ENCODE results near the gene UBE2C.
A peak's percentile ranks its signal among the peaks of the same experiment; 100 is the strongest.

The UBE2C gene

GRCh38 chr20:45841407-45842129 lies 29.1 kb downstream of the UBE2C start:
- no peak overlapping the region for H3K4me3 ChIP-seq (ENCODE audit: low read length)
- no peak for DNase-seq (ENCODE audit: low read depth)
- TF ChIP-seq, protein P1, sequence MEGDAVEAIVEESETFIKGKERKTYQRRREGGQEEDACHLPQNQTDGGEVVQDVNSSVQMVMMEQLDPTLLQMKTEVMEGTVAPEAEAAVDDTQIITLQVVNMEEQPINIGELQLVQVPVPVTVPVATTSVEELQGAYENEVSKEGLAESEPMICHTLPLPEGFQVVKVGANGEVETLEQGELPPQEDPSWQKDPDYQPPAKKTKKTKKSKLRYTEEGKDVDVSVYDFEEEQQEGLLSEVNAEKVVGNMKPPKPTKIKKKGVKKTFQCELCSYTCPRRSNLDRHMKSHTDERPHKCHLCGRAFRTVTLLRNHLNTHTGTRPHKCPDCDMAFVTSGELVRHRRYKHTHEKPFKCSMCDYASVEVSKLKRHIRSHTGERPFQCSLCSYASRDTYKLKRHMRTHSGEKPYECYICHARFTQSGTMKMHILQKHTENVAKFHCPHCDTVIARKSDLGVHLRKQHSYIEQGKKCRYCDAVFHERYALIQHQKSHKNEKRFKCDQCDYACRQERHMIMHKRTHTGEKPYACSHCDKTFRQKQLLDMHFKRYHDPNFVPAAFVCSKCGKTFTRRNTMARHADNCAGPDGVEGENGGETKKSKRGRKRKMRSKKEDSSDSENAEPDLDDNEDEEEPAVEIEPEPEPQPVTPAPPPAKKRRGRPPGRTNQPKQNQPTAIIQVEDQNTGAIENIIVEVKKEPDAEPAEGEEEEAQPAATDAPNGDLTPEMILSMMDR (conservative IDR thresholded peaks at IDR 0.05; ENCODE audit: low read length) = no peak

DNA sequence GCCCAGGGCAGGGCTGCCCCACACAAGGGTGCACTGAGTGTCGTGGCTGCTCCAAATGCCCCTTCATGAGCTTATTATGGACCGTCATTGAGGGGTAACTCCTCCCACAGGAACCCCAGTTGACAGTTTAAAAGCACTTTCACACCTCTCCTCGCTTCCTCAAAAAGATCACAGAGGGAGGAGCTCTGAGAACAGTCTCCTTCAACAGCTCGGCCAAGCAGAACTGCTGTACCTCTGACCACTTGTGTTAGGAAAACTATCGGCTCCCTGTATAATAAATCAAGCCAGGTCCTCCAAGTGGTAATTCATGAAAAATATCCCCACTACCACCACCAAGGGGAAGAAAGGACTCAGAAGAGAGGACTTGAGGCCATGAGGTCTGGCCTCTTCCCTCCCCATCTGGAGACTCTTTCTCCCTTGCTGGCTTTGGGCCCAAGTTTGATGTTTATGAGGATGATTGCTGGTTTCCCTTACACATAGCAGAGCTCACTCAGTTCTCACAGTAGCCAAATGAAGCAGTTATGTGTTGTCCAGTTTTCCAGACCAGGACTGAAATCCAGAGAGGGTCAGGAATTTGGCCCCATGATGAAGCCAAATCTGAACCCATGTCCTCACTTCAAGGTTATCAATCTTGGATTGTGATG lies 29.8 kb downstream of the UBE2C start:
- peak; percentile 83 for DNase-seq (ENCODE audit: low read depth)

GRCh38 chr20:45843506-45843905 lies 31.1 kb downstream of the UBE2C start:
- TF ChIP-seq, protein P1 (conservative IDR thresholded peaks at IDR 0.05; ENCODE audit: low read length) = no peak
- H3K4me3 ChIP-seq (ENCODE audit: low read length) = no peak overlapping the region
- DNase-seq (ENCODE audit: low read depth) = no peak

More for the DNA sequence above, 29.8 kb downstream of the UBE2C start:
- TF ChIP-seq, protein P1 (conservative IDR thresholded peaks at IDR 0.05; ENCODE audit: low read length) = no peak; the same call in 1 of the 2 replicates
- no peak overlapping the region for H3K4me3 ChIP-seq (ENCODE audit: low read length)

- H3K4me3 ChIP-seq (ENCODE audit: low read length) = no peak overlapping the region
- TF ChIP-seq, protein P1 (conservative IDR thresholded peaks at IDR 0.05; ENCODE audit: low read length) = no peak
- no peak for DNase-seq (ENCODE audit: low read depth)
Measured at GRCh38 chr20:45845452-45845851, 33.0 kb downstream of the UBE2C start.

GRCh38 chr20:45848421-45848820 lies 36.0 kb downstream of the UBE2C start:
- TF ChIP-seq, protein P1 (conservative IDR thresholded peaks at IDR 0.05; ENCODE audit: low read length) = no peak
- H3K4me3 ChIP-seq (ENCODE audit: low read length) = no peak overlapping the region
- no peak for DNase-seq (ENCODE audit: low read depth)

DNA sequence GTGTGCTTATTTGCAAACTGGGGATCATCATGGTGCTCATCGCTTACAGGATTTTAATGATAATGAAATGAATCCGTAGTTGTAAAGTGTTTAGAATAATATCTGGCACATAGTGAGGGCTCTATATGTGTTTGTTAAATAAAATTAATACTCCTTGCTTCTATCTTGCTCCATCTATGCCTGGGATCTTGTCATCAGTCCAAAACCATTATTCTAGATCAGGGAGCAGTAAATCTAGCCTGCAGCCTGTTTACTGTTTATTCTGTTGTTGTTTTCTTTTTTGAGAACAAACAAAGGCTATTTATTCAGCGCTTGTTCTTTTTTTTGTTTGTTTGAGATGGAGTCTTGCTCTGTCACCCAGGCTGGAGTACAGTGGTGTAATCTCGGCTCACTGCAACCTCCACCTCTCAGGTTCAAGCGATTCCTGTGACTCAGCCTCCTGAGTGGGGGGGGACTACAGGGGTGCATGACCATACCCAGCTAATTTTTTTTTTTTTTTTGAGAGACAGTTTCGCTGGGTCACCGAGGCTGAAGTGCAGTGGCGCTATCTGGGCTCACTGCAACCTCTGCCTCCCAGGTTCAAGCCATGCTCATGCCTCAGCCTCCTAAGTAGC lies 36.6 kb downstream of the UBE2C start:
- TF ChIP-seq, protein P1 (conservative IDR thresholded peaks at IDR 0.05; ENCODE audit: low read length) = no peak
- no peak overlapping the region for H3K4me3 ChIP-seq (ENCODE audit: low read length)
- DNase-seq (ENCODE audit: low read depth) = no peak

Measured in AG10803 (cell line).